DMS114 treated with DMSO at 0.1 percent for 48 hours (cell line): ENCODE data around the gene ATP5PO.

ENCODE experiments used
- DNase-seq: peaks from one replicate; lab custom pipeline; 2025; ENCODE audit not compliant: unreplicated experiment; lab: John Stamatoyannopoulos, UW

ATP5PO gene

GRCh38 chr21:33915368-33916199 lies at the start of gene ATP5PO:
Gene ATP5PO (minus strand): TSS chr21:33915804. CDS start chr21:33915763, 41 bp downstream.
- peak; percentile 94 for DNase-seq

GRCh38 chr21:33964706-33965325 lies 49.2 kb upstream of the ATP5PO start:
- DNase-seq, result no peak

- no peak for DNase-seq
Measured at GRCh38 chr21:33963848-33964555, 48.4 kb upstream of the ATP5PO start.

- no peak for DNase-seq
Measured at GRCh38 chr21:33962290-33962689, 46.7 kb upstream of the ATP5PO start.

- no peak for DNase-seq
Measured at GRCh38 chr21:33961061-33961460, 45.5 kb upstream of the ATP5PO start.

GRCh38 chr21:33959680-33960079 lies 44.1 kb upstream of the ATP5PO start:
- no peak for DNase-seq

GRCh38 chr21:33954395-33954794 lies 38.8 kb upstream of the ATP5PO start:
- no peak for DNase-seq

- no peak for DNase-seq
Measured at GRCh38 chr21:33951276-33952178, 35.9 kb upstream of the ATP5PO start.

- no peak for DNase-seq
Measured at GRCh38 chr21:33950431-33951079, 35.0 kb upstream of the ATP5PO start.

GRCh38 chr21:33949516-33950430 lies 34.2 kb upstream of the ATP5PO start:
- no peak for DNase-seq

- DNase-seq, result no peak
Measured at GRCh38 chr21:33948951-33949444, 33.4 kb upstream of the ATP5PO start.

- no peak for DNase-seq
Measured at GRCh38 chr21:33948096-33948950, 32.7 kb upstream of the ATP5PO start.

GRCh38 chr21:33947451-33948095 lies 32.0 kb upstream of the ATP5PO start:
- no peak for DNase-seq

GRCh38 chr21:33945652-33946270 lies 30.2 kb upstream of the ATP5PO start:
- no peak for DNase-seq

- DNase-seq, result no peak
Measured at GRCh38 chr21:33944185-33944763, 28.7 kb upstream of the ATP5PO start.

GRCh38 chr21:33943293-33943692 lies 27.7 kb upstream of the ATP5PO start:
- no peak for DNase-seq

GRCh38 chr21:33942426-33942825 lies 26.8 kb upstream of the ATP5PO start:
- DNase-seq, result no peak
